K562 (cell line): ENCODE results near the gene UTP15. TPM values are rescaled to one million over a fixed set of nuclear protein-coding genes. Genes with fewer than 3 reads are reported as not detected.

Experiments used
- ATAC-seq: fragments of 200-7000 bp; cut with Tn5 transposase; 3 replicates; pipeline ENCODE4 v1.9.1; 2020; ENCODE audit warnings: moderate library complexity
- BruUV-seq: library from RNA; stranded (reverse); fragments of 400-500 nt; replicated peaks from 2 replicates; lab custom pipeline; 2021; lab: Mats Ljungman, UMichigan
- CTCF ChIA-PET: fragments of 300-600 bp; formaldehyde crosslinking; extraction: SDS; loops from one replicate; lab custom pipeline; 2021; ENCODE audit warnings: low intra/inter-chr PET ratio; lab: Yijun Ruan, JAX
- POLR2A ChIA-PET: fragments of 300-600, 350-650 bp; sonication (Branson Sonifier 250); formaldehyde crosslinking; extraction: SDS; loops from one replicate; lab custom pipeline; 2021; ENCODE audit warnings: antibody characterized with exemption, inconsistent platforms; lab: Yijun Ruan, JAX
- DNase-seq, 4 experiments: peaks; one replicate each; pipeline versions ENCODE4 v3.0.0 to v3.0.0-alpha.2; 2011 to 2018; ENCODE audit warnings: low spot score in 3 of 4, mixed read lengths in 3 of 4; ENCODE audit errors: extremely low read depth in 1 of 4
- FAIRE-seq: peaks from 2 replicates; lab custom pipeline; 2011; peaks lifted over from hg19 to GRCh38; lab: Jason Lieb, UNC
- H2AFZ ChIP-seq: 2 replicates; pipeline ENCODE4 v1.6.0; 2011; ENCODE audit warnings: low read depth, low read length, control low read depth, inconsistent platforms
- H3K27ac ChIP-seq: fragments of 200-600 bp; 3 replicates; pipeline ENCODE4 v1.8.0; 2011; ENCODE audit warnings: low read depth, mild to moderate bottlenecking, control low read depth, inconsistent platforms, low read length, moderate library complexity, mixed read lengths; ENCODE audit errors: extremely low read depth
- H3K27me3 ChIP-seq, 2 experiments: fragments of 300-600 bp in 1 of 2; 2 replicates in 1 of 2; 3 replicates in 1 of 2; pipeline versions ENCODE4 v1.6.0 to v1.8.0; 2011; ENCODE audit warnings: inconsistent platforms in 2 of 2, low read length in 2 of 2, mild to moderate bottlenecking in 1 of 2, mixed read lengths in 1 of 2, moderate library complexity in 1 of 2; ENCODE audit not compliant: control insufficient read depth in 2 of 2, insufficient read depth in 2 of 2
- H3K36me3 ChIP-seq: fragments of 300-600 bp; 3 replicates; pipeline ENCODE4 v1.8.0; 2011; ENCODE audit warnings: mild to moderate bottlenecking, low read length, inconsistent platforms; ENCODE audit not compliant: control insufficient read depth, insufficient read depth
- H3K4me1 ChIP-seq, 2 experiments: fragments of 200-600 bp in 1 of 2; replicated peaks in 1 of 2; 2 replicates in 1 of 2; 3 replicates in 1 of 2; pipeline versions ENCODE4 v1.5.1 to v1.8.0; 2011; ENCODE audit warnings: inconsistent platforms in 2 of 2, low read length in 2 of 2, mild to moderate bottlenecking in 1 of 2, mixed read lengths in 1 of 2, moderate library complexity in 1 of 2; ENCODE audit not compliant: control insufficient read depth in 2 of 2, insufficient read depth in 2 of 2
- H3K4me2 ChIP-seq: 2 replicates; pipeline ENCODE4 v1.6.1; 2011; ENCODE audit warnings: low read length, control low read depth, inconsistent platforms, mixed read lengths; ENCODE audit not compliant: insufficient read depth
- H3K4me3 ChIP-seq: fragments of 200-600 bp; sonication (generic), shearing (Covaris generic); 2 replicates; pipeline ENCODE4 v1.5.1; 2016; ENCODE audit warnings: control low read depth, inconsistent platforms
- H3K79me2 ChIP-seq: fragments of 200-600 bp; 3 replicates; pipeline ENCODE4 v1.8.0; 2011; ENCODE audit warnings: low read length, inconsistent platforms; ENCODE audit not compliant: control insufficient read depth, insufficient read depth
- H3K9ac ChIP-seq, 2 experiments: 2 replicates each; pipeline versions ENCODE4 v1.6.0 to v1.6.1; 2011; ENCODE audit warnings: low read depth in 2 of 2, low read length in 2 of 2, control low read depth in 1 of 2, inconsistent platforms in 1 of 2, mild to moderate bottlenecking in 1 of 2, mixed read lengths in 1 of 2; ENCODE audit not compliant: insufficient read depth in 1 of 2
- H3K9me1 ChIP-seq: one replicate; pipeline ENCODE4 v1.6.0; 2011; ENCODE audit warnings: inconsistent platforms, mild to moderate bottlenecking, low read length, moderate library complexity; ENCODE audit not compliant: control insufficient read depth, insufficient read depth
- H3K9me3 ChIP-seq: replicated peaks from 2 replicates; pipeline ENCODE4 v1.5.1; 2011; ENCODE audit warnings: low read depth, low read length, inconsistent platforms; ENCODE audit not compliant: control insufficient read depth, insufficient read depth
- H4K20me1 ChIP-seq: replicated peaks from 2 replicates; pipeline ENCODE4 v1.6.1; 2011; ENCODE audit warnings: low read length, inconsistent platforms, mixed read lengths; ENCODE audit not compliant: control insufficient read depth, insufficient read depth
- ARNT ChIP-seq, 2 experiments: fragments of 450-650 bp; IDR thresholded peaks; 2 replicates each; pipeline ENCODE4 v1.6.1; 2016; ENCODE audit warnings: mild to moderate bottlenecking in 1 of 2
- CBX1 ChIP-seq: sonication (generic); IDR thresholded peaks from 2 replicates; pipeline ENCODE4 v1.6.1; 2016; ENCODE audit warnings: antibody characterized with exemption, low read depth, mild to moderate bottlenecking
- CBX8 ChIP-seq: fragments of 200-600 bp; sonication (generic); IDR thresholded peaks from 2 replicates; pipeline ENCODE4 v1.6.1; 2012; ENCODE audit warnings: borderline replicate concordance, mixed run types, low read depth, mild to moderate bottlenecking, moderate library complexity, mixed read lengths, low read length, control low read depth, inconsistent platforms; ENCODE audit not compliant: poor library complexity, severe bottlenecking; ENCODE audit errors: extremely low read depth
- CEBPB ChIP-seq: fragments of 450-650 bp; IDR thresholded peaks from 2 replicates; pipeline ENCODE4 v1.6.1; 2016; ENCODE audit warnings: missing genetic modification characterization, missing compliant biosample characterization
- PYGO2 ChIP-seq: fragments of 450-650 bp; IDR thresholded peaks from 2 replicates; pipeline ENCODE4 v1.6.1; 2016; ENCODE audit warnings: mild to moderate bottlenecking, missing genetic modification characterization, moderate library complexity, missing compliant biosample characterization
- THRAP3 ChIP-seq: fragments of 450-650 bp; IDR thresholded peaks from 2 replicates; pipeline ENCODE4 v1.6.1; 2016; ENCODE audit warnings: mild to moderate bottlenecking, inconsistent platforms, borderline replicate concordance
- XRCC4 ChIP-seq: IDR thresholded peaks from one replicate; pipeline ENCODE4 v1.6.1; 2011; ENCODE audit not compliant: insufficient read depth, insufficient read length; ENCODE audit errors: extremely low read depth
- ZNF436 ChIP-seq: fragments of 250-450, 450-650 bp; sonication (Bioruptor Pico); formaldehyde crosslinking; IDR thresholded peaks from 2 replicates; pipeline ENCODE4 v1.7.0; 2020; ENCODE audit warnings: mild to moderate bottlenecking
- WGBS: fragments of 100-300 bp; shearing (Covaris generic); methylation state at CpG from one replicate; pipeline ENCODE4 v1.1.6; 2016; ENCODE audit warnings: low coverage, mixed read lengths; ENCODE audit not compliant: insufficient coverage; ENCODE audit errors: missing lambda C conversion rate; 5-methylcytosine and 5-hydroxymethylcytosine counted together
- in situ Hi-C: fragments of 300-500 bp; cut with MboI; formaldehyde crosslinking; loops from 4 replicates; pipeline ENCODE4 v1.15.0; 2018; ENCODE audit warnings: inconsistent platforms, mixed read lengths
- intact Hi-C: fragments of 100-400 bp; cut with micrococcal nuclease; formaldehyde crosslinking; loops from 2 replicates; pipeline ENCODE4 v1.14.2; 2022
- polyA plus RNA-seq, 8 experiments: library from polyadenylated mRNA; depleted of rRNA in 4 of 8; stranded (reverse) in 5 of 8; unstranded in 3 of 8; fragments of >200 nt; fragmentation: Nextera tagmentation in 2 of 8; fragmentation: Illumina TruSeq in 1 of 8; extraction: Ambion mirVana in 2 of 8; extraction: Trizol in 1 of 8; gene quantifications; 2 replicates each; pipeline versions ENCODE4 v1.2.1 to v1.2.3, GENCODE V29; 2011 to 2014; ENCODE audit warnings: inconsistent platforms in 1 of 8, missing spikeins in 1 of 8
- total RNA-seq, 7 experiments: library from RNA; depleted of rRNA in 6 of 7; stranded (reverse); fragments of >200 nt in 6 of 7; fragmentation: Illumina TruSeq in 2 of 7; extraction: Trizol in 2 of 7; gene quantifications; 2 replicates each; pipeline versions ENCODE4 v1.2.1 to v1.2.3, GENCODE V29; 2011 to 2021; ENCODE audit warnings: low replicate concordance in 1 of 7

Gene UTP15
- total and polyA plus RNA-seq, 9 of the 15 experiments (the other 6 are each of a cell fraction or from before 2014, with no cell fraction given), result 28.1 to 49.3 (median 37.0) TPM

DNA sequence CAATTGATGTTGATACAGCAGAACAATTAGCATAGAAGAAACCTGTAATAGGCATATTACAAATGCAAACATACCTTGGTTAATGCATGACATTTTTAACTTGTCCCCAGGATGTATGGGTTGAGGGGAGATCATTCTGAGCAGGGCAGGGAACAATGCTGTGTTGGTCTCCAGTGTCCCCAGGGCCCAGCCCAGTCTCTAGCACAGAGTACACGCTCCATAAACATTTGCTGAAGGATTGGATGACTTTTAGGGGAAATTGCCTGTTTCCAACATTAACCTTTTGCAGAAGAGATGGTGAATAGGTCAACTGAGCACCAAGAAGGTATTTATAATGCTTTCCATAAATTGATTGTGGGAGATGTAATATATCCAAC lies 20.2 kb upstream of the UTP15 start:
- in situ Hi-C loops (no loop called here), intact Hi-C loops (no loop called here)
- TF ChIP-seq ZNF436 (CRISPR knock-in tag) (no peak), CBX8 (no peak), CBX1 (no peak)
- H3K4me2 ChIP-seq, result peak overlapping the region; percentile 15
- H3K4me1 ChIP-seq, result peaks cover 0 to 5% of the 10 kb centered on the region in 2 experiments; a peak in 2 of 5 replicates
- no peaks in the 10 kb centered on the region for H3K9me1 ChIP-seq
- FAIRE-seq (peak; percentile 48), ATAC-seq (peak; percentile 48), DNase-seq (no peak)
- CTCF ChIA-PET, result no interaction called here
- H3K27me3 ChIP-seq, result no peaks in the 10 kb centered on the region
- H4K20me1 ChIP-seq, result no peaks in the 10 kb centered on the region
- H3K79me2 ChIP-seq, result no peaks in the 10 kb centered on the region
- H3K9me3 ChIP-seq, result no peaks in the 10 kb centered on the region
- no peak overlapping the region for H3K4me3 ChIP-seq
- H3K36me3 ChIP-seq, result no peaks in the 10 kb centered on the region
- no peak overlapping the region for H3K9ac ChIP-seq
- BruUV-seq, result no TSS peak
- WGBS, result 42% methylated on average over 1 of the region's 1 CpG
- peak overlapping the region; percentile 76 for H2AFZ ChIP-seq
- POLR2A ChIA-PET, result interaction anchor here (0.6 to 1.2 kb wide), 2 partner anchors 17 to 617 kb away, joined by 3 read pairs; no protein-coding TSS in a partner anchor
- no peak overlapping the region for H3K27ac ChIP-seq

DNA sequence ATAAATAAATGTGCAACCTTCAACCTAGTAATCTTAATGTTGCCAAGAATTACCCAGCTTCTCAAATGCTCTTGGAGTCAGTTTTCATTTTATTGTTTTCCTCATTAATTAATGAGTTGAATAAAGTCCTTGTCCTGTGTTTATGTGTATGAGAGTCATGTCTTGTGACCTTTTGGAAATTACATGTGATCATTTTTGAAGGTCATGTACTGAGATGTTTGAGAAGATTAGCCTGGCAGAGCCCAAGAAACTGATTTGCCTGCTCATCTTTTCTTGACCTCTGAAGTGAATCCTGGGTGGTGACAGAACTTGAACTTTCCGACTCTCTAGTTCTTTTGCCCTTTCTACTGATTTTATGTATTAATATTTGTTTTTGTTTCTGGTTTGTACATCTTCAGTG lies 15.5 kb upstream of the UTP15 start:
- POLR2A ChIA-PET, result no interaction called here
- FAIRE-seq (no peak), ATAC-seq (no peak), DNase-seq (no peak)
- no TSS peak for BruUV-seq
- H3K4me3 ChIP-seq, result no peak overlapping the region
- H3K27ac ChIP-seq, result no peak overlapping the region
- no peak overlapping the region for H2AFZ ChIP-seq
- peaks cover 14% of the 10 kb centered on the region; the same call in 1 of the 3 replicates for H3K36me3 ChIP-seq
- H4K20me1 ChIP-seq, result no peaks in the 10 kb centered on the region
- no peak overlapping the region for H3K4me2 ChIP-seq
- no peaks in the 10 kb centered on the region for H3K9me3 ChIP-seq
- CTCF ChIA-PET, result no interaction called here
- in situ Hi-C loops (no loop called here), intact Hi-C loops (no loop called here)
- no peaks in the 10 kb centered on the region for H3K9me1 ChIP-seq
- no peaks in the 10 kb centered on the region for H3K27me3 ChIP-seq
- no peak overlapping the region for H3K9ac ChIP-seq
- peaks cover 0 to 5% of the 10 kb centered on the region in 2 experiments; a peak in 2 of 5 replicates for H3K4me1 ChIP-seq
- 35% methylated on average over 1 of the region's 1 CpG for WGBS
- no peaks in the 10 kb centered on the region for H3K79me2 ChIP-seq
- TF ChIP-seq CEBPB (no peak), ARNT (IDR thresholded peaks at IDR 0.05) (no peak), PYGO2 (no peak), THRAP3 (no peak), XRCC4 (no peak)
